ENCODE measurements around the gene BICRA.
"Not testable (repeated sequence)": the region's sequence is repeated elsewhere in the genome, so short reads cannot be mapped to it uniquely, and the experiment has no call there.

The BICRA gene

GRCh38 chr19:47663911-47664771 lies 55.2 kb downstream of the BICRA start:
- DNase-seq = no peak

GRCh38 chr19:47668556-47668955 lies 59.6 kb downstream of the BICRA start:
- DNase-seq = not testable (repeated sequence)

GRCh38 chr19:47670736-47671135 lies 61.8 kb downstream of the BICRA start:
- DNase-seq = no peak

GRCh38 chr19:47671499-47671898 lies 62.6 kb downstream of the BICRA start:
- no peak for DNase-seq

- DNase-seq = no peak
Measured at GRCh38 chr19:47673426-47673825, 64.5 kb downstream of the BICRA start.

GRCh38 chr19:47674548-47674947 lies 65.6 kb downstream of the BICRA start:
- DNase-seq = no peak

- no peak for DNase-seq
Measured at GRCh38 chr19:47675271-47675670, 66.3 kb downstream of the BICRA start.

- DNase-seq = no peak
Measured at GRCh38 chr19:47675859-47676258, 66.9 kb downstream of the BICRA start.

GRCh38 chr19:47676811-47677210 lies 67.9 kb downstream of the BICRA start:
- no peak for DNase-seq

- no peak for DNase-seq
Measured at GRCh38 chr19:47679251-47679900, 70.4 kb downstream of the BICRA start.

GRCh38 chr19:47679922-47680857 lies 71.3 kb downstream of the BICRA start:
- DNase-seq = no peak

- no peak for DNase-seq
Measured at GRCh38 chr19:47680858-47681332, 72.0 kb downstream of the BICRA start.

GRCh38 chr19:47681388-47681787 lies 72.5 kb downstream of the BICRA start:
- no peak for DNase-seq

- DNase-seq = no peak
Measured at GRCh38 chr19:47681936-47682335, 73.0 kb downstream of the BICRA start.

- no peak for DNase-seq
Measured at GRCh38 chr19:47682939-47683338, 74.0 kb downstream of the BICRA start.

GRCh38 chr19:47686679-47687450 lies 77.9 kb downstream of the BICRA start:
- no peak for DNase-seq

- DNase-seq = no peak
Measured at GRCh38 chr19:47687906-47688305, 79.0 kb downstream of the BICRA start.

- no peak for DNase-seq
Measured at GRCh38 chr19:47691090-47691489, 82.2 kb downstream of the BICRA start.

- DNase-seq = no peak
Measured at GRCh38 chr19:47691782-47692181, 82.8 kb downstream of the BICRA start.

- DNase-seq = no peak
Measured at GRCh38 chr19:47693489-47693888, 84.6 kb downstream of the BICRA start.

GRCh38 chr19:47693903-47694302 lies 85.0 kb downstream of the BICRA start:
- no peak for DNase-seq
